Adipocyte (in vitro differentiated cells): ENCODE measurements around the gene TMEM237.

Source experiments
- DNase-seq: peaks from one replicate; pipeline ENCODE4 v3.0.0-alpha.2; 2015; ENCODE audit warnings: low read depth
- H3K27me3 ChIP-seq: replicated peaks from 2 replicates; pipeline ENCODE4 v1.7.0; 2013; ENCODE audit warnings: mild to moderate bottlenecking, low read length, moderate library complexity; ENCODE audit not compliant: control insufficient read depth, insufficient read depth
- H3K36me3 ChIP-seq: 2 replicates; pipeline ENCODE4 v1.7.0; 2013; ENCODE audit warnings: low read length, mild to moderate bottlenecking, moderate library complexity; ENCODE audit not compliant: control insufficient read depth, insufficient read depth, severe bottlenecking
- H3K4me1 ChIP-seq: 2 replicates; pipeline ENCODE4 v1.7.0; 2013; ENCODE audit warnings: mild to moderate bottlenecking, low read length, moderate library complexity; ENCODE audit not compliant: control insufficient read depth, insufficient read depth
- H3K4me3 ChIP-seq: 2 replicates; pipeline ENCODE4 v1.7.0; 2013; ENCODE audit warnings: mild to moderate bottlenecking, low read length, moderate library complexity
- H3K9ac ChIP-seq: 2 replicates; pipeline ENCODE4 v1.7.0; 2013; ENCODE audit warnings: mild to moderate bottlenecking, low read length, moderate library complexity
- H3K9me3 ChIP-seq: 2 replicates; pipeline ENCODE4 v1.7.0; 2013; ENCODE audit warnings: mild to moderate bottlenecking, low read length, moderate library complexity; ENCODE audit not compliant: control insufficient read depth

TMEM237 gene

GRCh38 chr2:201661366-201661765 is 18.1 kb upstream of the TMEM237 start:
- Histone ChIP-seq H3K9me3 (no peaks in the 10 kb centered on the region), H3K4me3 (no peak overlapping the region), H3K36me3 (no peaks in the 10 kb centered on the region), H3K9ac (no peak overlapping the region), H3K4me1 (peaks cover 8% of the 10 kb centered on the region), H3K27me3 (no peaks in the 10 kb centered on the region)
- DNase-seq: no peak

DNA sequence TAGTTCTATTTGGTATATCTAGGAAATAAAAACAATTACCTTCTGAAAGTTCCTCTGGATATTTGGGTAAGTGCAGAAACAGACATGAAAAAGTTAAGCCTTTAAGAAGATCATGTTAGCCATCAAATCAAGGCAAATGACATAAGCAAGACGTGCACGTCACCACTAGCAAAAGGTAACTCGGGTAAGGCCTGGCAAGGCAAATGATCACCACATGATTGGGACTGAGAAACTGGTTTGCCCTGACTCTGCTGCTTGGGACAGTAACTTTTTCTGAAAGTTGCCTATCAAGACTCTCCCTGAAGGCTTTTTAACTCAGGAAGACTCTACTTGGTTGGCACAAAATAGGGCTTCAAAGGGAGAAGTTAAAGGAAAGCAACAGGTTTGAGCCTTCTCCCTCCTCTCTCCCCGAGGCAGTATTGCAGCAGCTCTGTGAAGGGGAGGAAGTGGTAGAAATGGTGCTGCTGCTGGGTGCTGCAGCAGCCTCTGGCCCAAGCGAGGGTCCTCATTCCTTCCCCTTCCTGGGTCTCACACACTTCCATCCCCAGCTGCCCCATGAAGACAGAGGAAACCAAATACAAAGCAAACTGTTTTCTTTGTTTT is 17.1 kb upstream of the TMEM237 start:
- H3K9ac ChIP-seq: no peak overlapping the region
- no peak overlapping the region for H3K4me3 ChIP-seq
- H3K9me3 ChIP-seq: no peaks in the 10 kb centered on the region
- no peaks in the 10 kb centered on the region for H3K36me3 ChIP-seq
- H3K4me1 ChIP-seq: peaks cover 8% of the 10 kb centered on the region
- no peaks in the 10 kb centered on the region for H3K27me3 ChIP-seq
- DNase-seq: no peak

DNA sequence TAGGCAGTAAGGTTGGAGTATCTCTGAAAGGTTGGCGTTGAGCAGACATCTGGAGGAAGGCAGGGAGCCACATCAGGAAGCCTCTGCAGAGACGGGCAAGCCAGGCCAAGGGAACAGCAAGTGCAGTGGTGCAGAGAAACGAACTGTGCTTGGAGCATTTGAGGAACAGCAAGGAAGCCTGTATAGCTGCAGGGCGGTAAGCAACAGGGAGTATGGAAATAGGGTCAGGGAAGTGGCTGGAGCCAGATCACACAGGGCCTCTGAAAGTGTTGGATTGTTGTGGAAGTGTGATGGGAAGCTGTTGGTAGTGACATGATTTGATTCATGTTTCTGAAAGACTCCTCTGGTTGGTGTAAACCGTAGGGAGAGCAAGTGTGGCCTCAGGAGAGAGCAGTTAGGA is 13.4 kb upstream of the TMEM237 start:
- no peaks in the 10 kb centered on the region for H3K36me3 ChIP-seq
- H3K27me3 ChIP-seq: no peaks in the 10 kb centered on the region
- H3K9me3 ChIP-seq: no peaks in the 10 kb centered on the region
- peaks cover 30% of the 10 kb centered on the region for H3K4me1 ChIP-seq
- H3K9ac ChIP-seq: no peak overlapping the region
- DNase-seq: no peak
- no peak overlapping the region for H3K4me3 ChIP-seq

DNA sequence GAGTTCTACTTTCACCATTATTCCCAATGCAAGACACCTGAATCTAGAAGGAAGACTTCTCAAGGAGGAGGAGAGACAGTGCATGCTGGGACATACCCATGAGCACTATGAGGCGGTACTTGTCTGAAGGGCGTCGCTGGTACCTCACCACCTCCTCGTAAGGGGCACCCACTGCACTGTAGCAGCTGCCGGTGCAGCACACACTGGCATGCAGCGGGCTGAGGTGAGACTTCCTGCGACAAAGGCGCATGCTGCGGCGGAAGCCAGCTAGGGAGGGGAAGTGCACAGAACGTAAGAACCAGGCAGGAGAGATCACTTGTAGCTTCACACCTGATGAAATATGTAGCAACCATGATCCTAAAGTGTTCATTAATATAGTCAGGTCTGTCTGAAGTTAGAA is 12.8 kb upstream of the TMEM237 start:
- peaks cover 27% of the 10 kb centered on the region for H3K4me1 ChIP-seq
- H3K9ac ChIP-seq: no peak overlapping the region
- H3K36me3 ChIP-seq: no peaks in the 10 kb centered on the region
- no peak overlapping the region for H3K4me3 ChIP-seq
- no peaks in the 10 kb centered on the region for H3K27me3 ChIP-seq
- no peak for DNase-seq
- no peaks in the 10 kb centered on the region for H3K9me3 ChIP-seq

DNA sequence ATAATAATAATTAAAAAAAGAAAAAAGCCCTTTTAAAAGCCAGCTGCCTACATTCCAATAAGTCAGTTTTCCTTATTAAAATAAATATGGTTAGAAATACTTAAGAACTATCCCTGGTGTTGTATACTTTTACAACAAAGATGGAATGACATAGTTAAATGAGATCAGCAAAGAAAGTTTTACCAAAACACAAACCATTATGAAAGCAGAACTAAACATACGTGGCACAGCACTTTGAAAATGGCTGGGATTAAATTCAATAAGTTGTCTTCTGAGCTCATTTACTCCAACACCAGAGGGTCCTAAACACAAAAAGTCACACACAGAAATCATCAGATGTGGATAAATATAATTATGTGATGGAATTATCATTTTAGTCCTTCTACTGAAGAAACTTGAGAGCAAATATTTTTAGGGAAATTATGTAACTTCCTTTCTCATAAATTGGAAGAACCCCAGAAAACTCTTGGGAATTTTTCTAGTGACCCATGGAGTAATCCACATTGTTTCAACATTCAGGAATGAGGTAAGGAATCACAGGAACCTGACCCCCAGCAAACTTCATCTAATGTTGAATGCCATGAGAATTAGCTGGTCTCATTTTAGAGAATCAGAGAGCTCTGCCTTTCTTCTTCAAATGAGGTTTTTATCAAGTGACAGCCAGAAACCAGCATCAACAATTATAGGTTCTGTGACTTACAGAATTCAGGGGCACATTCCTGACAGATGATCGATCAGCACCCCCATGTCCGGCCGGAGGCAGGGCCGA is 11.5 kb upstream of the TMEM237 start:
- Histone ChIP-seq H3K36me3 (no peaks in the 10 kb centered on the region), H3K4me1 (peaks cover 27% of the 10 kb centered on the region), H3K9ac (peak overlapping the region; percentile 20), H3K4me3 (peak overlapping the region; percentile 32), H3K9me3 (no peaks in the 10 kb centered on the region), H3K27me3 (no peaks in the 10 kb centered on the region)
- peak; percentile 86 for DNase-seq

DNA sequence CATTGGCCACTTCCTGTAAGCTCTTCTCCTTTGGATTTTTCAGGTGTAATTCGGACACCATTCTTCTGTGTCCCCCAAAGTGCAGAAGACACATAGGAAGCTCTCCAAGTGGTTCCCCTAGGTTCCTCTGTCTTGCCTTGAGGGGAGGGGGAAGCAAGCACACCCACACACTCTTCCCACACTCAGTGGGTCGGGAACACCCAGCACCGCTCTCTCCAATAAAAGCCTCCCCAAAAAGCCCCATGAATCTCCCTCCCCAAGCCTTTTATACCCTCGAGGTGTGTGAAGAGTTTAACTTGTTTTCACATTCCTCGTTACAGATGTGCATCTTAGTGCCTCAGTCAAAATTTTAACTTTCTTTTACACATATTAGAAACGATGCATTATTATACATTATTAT is 9.9 kb upstream of the TMEM237 start:
- Histone ChIP-seq H3K9ac (peak overlapping the region; percentile 63), H3K27me3 (no peaks in the 10 kb centered on the region), H3K4me1 (peaks cover 27% of the 10 kb centered on the region), H3K4me3 (peak overlapping the region; percentile 68), H3K36me3 (no peaks in the 10 kb centered on the region), H3K9me3 (no peaks in the 10 kb centered on the region)
- no peak for DNase-seq

DNA sequence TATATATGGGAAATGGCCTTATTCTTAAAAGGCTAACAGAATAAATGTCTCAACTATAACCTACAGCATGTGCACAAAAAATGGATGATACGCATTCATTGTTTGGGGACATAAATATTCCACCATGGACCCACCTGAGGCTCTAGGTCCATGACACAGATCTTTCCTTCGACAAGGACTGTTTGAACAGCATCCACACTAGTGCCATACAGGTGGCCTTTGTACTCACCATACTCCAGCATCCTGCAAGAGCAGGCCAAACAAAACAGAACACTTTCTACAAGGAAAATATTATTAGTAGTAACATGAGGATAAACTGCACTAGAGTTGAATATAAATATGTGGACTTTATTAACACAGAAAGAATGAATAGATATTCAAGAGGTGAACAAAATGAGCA is 6.1 kb upstream of the TMEM237 start:
- no peak for DNase-seq
- Histone ChIP-seq H3K36me3 (no peaks in the 10 kb centered on the region), H3K9ac (no peak overlapping the region), H3K4me3 (no peak overlapping the region), H3K9me3 (no peaks in the 10 kb centered on the region), H3K4me1 (peaks cover 16% of the 10 kb centered on the region), H3K27me3 (no peaks in the 10 kb centered on the region)

GRCh38 chr2:201647431-201647830 is 4.1 kb upstream of the TMEM237 start:
- H3K4me3 ChIP-seq: no peak overlapping the region
- H3K36me3 ChIP-seq: no peaks in the 10 kb centered on the region
- DNase-seq: no peak
- peaks cover 16% of the 10 kb centered on the region for H3K4me1 ChIP-seq
- no peaks in the 10 kb centered on the region for H3K27me3 ChIP-seq
- no peaks in the 10 kb centered on the region for H3K9me3 ChIP-seq
- H3K9ac ChIP-seq: no peak overlapping the region

GRCh38 chr2:201644001-201644400 is 698 bp upstream of the TMEM237 start:
- DNase-seq: peak; percentile 49
- Histone ChIP-seq H3K4me3 (peak overlapping the region; percentile 94), H3K9ac (peak overlapping the region; percentile 94), H3K27me3 (no peaks in the 10 kb centered on the region), H3K9me3 (no peaks in the 10 kb centered on the region), H3K36me3 (no peaks in the 10 kb centered on the region), H3K4me1 (peaks cover 18% of the 10 kb centered on the region)

DNA sequence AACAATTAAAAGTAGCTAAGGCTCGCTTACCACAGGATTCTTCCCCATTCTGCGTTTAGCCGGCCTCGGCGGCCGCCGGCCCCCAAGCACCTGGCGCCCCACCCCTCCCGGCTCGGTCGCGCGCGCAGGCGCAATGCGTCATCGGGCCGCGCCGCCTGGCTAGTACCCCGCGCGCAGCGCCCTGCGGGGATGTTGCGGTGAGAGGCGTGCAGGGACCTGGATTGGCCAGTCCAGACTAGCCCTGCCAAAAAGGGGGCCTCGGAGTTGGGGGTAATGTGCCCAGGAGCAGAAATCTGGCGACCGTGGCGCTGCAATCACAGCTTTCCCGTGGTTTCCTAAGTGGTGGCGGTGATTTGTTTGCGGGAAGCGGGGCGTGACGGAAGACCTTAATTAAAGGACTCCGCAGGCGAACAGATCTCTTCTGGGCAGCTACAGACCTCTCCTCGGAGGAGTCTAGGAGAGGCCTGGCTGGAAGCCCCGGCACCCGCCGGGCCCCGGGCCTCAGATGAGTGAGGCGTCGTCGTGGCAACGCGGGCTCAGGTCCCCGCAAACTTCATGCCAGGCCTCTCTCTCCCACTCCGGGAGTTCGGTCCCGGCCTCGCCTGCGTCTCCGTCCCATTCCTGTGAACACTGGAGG is 606 bp downstream of the TMEM237 start:
- peak overlapping the region; percentile 94 for H3K4me3 ChIP-seq
- peak; percentile 94 for DNase-seq
- H3K27me3 ChIP-seq: no peaks in the 10 kb centered on the region
- H3K36me3 ChIP-seq: peaks cover 13% of the 10 kb centered on the region
- peak overlapping the region; percentile 94 for H3K9ac ChIP-seq
- H3K9me3 ChIP-seq: no peaks in the 10 kb centered on the region
- H3K4me1 ChIP-seq: peaks cover 18% of the 10 kb centered on the region

GRCh38 chr2:201642086-201642578 is 1.2 kb downstream of the TMEM237 start:
- peak overlapping the region; percentile 94 for H3K4me3 ChIP-seq
- H3K9ac ChIP-seq: peak overlapping the region; percentile 94
- peaks cover 15% of the 10 kb centered on the region for H3K36me3 ChIP-seq
- peaks cover 18% of the 10 kb centered on the region for H3K4me1 ChIP-seq
- H3K9me3 ChIP-seq: no peaks in the 10 kb centered on the region
- DNase-seq: no peak
- no peaks in the 10 kb centered on the region for H3K27me3 ChIP-seq
